Hippocampal formation (tissue), 2 donors: ENCODE results near the gene CRIM1.

Experiments used
- DNase-seq, 2 donors: peaks; one replicate each; lab custom pipeline; 2025; lab: John Stamatoyannopoulos, UW

CRIM1 gene

GRCh38 chr2:36482576-36483214 lies 127.1 kb downstream of the CRIM1 start:
- DNase-seq: no peak

GRCh38 chr2:36483290-36483689 lies 127.7 kb downstream of the CRIM1 start:
- DNase-seq: no peak

- no peak for DNase-seq
Observed at GRCh38 chr2:36484454-36484853, 128.9 kb downstream of the CRIM1 start.

GRCh38 chr2:36485521-36485920 lies 129.9 kb downstream of the CRIM1 start:
- DNase-seq: no peak

- no peak for DNase-seq
Observed at GRCh38 chr2:36486521-36487044, 131.0 kb downstream of the CRIM1 start.

- DNase-seq: no peak
Observed at GRCh38 chr2:36487947-36488346, 132.4 kb downstream of the CRIM1 start.

- no peak for DNase-seq
Observed at GRCh38 chr2:36489281-36489680, 133.7 kb downstream of the CRIM1 start.

- DNase-seq: no peak
Observed at GRCh38 chr2:36490749-36491148, 135.2 kb downstream of the CRIM1 start.

- DNase-seq: no peak
Observed at GRCh38 chr2:36492216-36492945, 136.8 kb downstream of the CRIM1 start.

- DNase-seq: peak in 1 of 2 donors; percentile 35
Observed at GRCh38 chr2:36493306-36493705, 137.7 kb downstream of the CRIM1 start.

GRCh38 chr2:36497570-36498163 lies 142.1 kb downstream of the CRIM1 start:
- DNase-seq: no peak

- DNase-seq: no peak
Observed at GRCh38 chr2:36499128-36499820, 143.7 kb downstream of the CRIM1 start.

- no peak for DNase-seq
Observed at GRCh38 chr2:36500072-36500471, 144.5 kb downstream of the CRIM1 start.

GRCh38 chr2:36502081-36502480 lies 146.5 kb downstream of the CRIM1 start:
- no peak for DNase-seq

GRCh38 chr2:36507408-36507812 lies 151.8 kb downstream of the CRIM1 start:
- DNase-seq: peak; percentile 38 to 43

- no peak for DNase-seq
Observed at GRCh38 chr2:36509075-36509474, 153.5 kb downstream of the CRIM1 start.

GRCh38 chr2:36511858-36512603 lies 156.5 kb downstream of the CRIM1 start:
- DNase-seq: no peak

- DNase-seq: no peak
Observed at GRCh38 chr2:36512705-36513104, 157.1 kb downstream of the CRIM1 start.

- no peak for DNase-seq
Observed at GRCh38 chr2:36513661-36514060, 158.1 kb downstream of the CRIM1 start.

- DNase-seq: no peak
Observed at GRCh38 chr2:36515538-36515937, 160.0 kb downstream of the CRIM1 start.

GRCh38 chr2:36516136-36516870 lies 160.7 kb downstream of the CRIM1 start:
- DNase-seq: no peak
